ENCODE data around the gene METTL5. TPM values are rescaled to one million over a fixed set of nuclear protein-coding genes. Genes with fewer than 3 reads are reported as not detected.
A peak's percentile ranks its signal among the peaks of the same experiment; 100 is the strongest.
"Not testable (repeated sequence)": the region's sequence is repeated elsewhere in the genome, so short reads cannot be mapped to it uniquely, and the experiment has no call there.

Gene METTL5
- total RNA-seq: 10 to 100 TPM; 19.4 to 35.5 (median 20.8) TPM

DNA sequence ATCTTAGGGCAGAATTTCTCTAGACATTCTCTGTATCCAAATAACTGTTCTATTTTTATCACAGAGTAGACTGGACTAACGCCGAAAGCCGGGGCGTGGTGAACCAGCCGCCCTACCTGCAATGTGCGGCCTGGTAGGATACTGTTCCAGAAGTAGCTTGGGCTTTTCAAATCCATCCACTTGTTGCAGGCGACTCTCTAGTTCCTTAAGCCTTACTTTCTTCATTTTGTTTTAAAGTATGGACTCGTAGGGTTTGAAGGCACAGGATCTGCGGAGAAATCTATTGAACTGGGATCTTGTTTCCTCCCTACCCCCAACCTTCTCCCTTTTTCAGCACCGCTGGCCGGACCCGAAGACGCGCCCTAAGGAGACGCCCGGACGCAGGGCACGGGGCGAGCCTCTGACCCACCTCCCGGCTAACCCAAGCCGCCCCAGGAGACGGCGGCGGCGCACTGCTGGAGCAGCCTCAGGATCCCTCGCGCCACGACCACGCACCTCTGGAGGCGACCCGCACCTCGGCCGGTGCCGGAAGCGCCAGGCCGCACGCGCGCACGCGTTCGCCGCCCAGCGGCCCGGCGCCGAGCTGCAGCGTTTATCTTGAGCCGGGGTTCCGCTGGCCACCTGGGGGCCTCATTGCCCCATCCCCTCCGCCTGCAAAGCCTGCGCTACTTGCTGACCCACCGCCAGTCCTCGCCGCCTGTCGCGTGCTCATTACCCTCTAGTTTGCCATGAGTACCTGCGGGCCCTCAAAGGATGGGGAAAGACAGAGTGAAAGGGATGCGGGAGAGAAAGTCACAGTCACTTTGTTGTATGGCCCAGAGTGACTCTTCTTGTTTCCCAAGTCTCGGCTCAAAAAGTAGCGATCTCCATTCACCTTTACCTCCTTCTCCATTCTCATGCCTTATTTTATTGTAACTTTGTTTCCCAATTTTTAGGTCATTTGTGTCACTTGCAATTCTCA lies at the start of gene METTL5:
Gene METTL5 (minus strand): TSS at position 533 of the 961 bp plus-strand sequence. CDS start 308 bp downstream, at position 225.
- TF ChIP-seq, protein P1, sequence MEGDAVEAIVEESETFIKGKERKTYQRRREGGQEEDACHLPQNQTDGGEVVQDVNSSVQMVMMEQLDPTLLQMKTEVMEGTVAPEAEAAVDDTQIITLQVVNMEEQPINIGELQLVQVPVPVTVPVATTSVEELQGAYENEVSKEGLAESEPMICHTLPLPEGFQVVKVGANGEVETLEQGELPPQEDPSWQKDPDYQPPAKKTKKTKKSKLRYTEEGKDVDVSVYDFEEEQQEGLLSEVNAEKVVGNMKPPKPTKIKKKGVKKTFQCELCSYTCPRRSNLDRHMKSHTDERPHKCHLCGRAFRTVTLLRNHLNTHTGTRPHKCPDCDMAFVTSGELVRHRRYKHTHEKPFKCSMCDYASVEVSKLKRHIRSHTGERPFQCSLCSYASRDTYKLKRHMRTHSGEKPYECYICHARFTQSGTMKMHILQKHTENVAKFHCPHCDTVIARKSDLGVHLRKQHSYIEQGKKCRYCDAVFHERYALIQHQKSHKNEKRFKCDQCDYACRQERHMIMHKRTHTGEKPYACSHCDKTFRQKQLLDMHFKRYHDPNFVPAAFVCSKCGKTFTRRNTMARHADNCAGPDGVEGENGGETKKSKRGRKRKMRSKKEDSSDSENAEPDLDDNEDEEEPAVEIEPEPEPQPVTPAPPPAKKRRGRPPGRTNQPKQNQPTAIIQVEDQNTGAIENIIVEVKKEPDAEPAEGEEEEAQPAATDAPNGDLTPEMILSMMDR (IDR thresholded peaks at IDR 0.05): peak; percentile 89 to 98 (median 93)
- TF ChIP-seq POLR2A (IDR thresholded peaks at IDR 0.05): peak; percentile 64 to 70
- peaks cover 0 to 8% (median 0%) of the 10 kb centered on the region in 3 donors for H3K36me3 ChIP-seq
- H3K27me3 ChIP-seq: no peaks in the 10 kb centered on the region
- H3K27ac ChIP-seq: peak within 1 kb of the TSS; percentile 70 to 82 (median 78)
- peaks cover 0 to 39% (median 5%) of the 10 kb centered on the region in 4 donors for H3K4me1 ChIP-seq
- DNase-seq: peak; percentile 70 to 89 (median 88)
- no peaks in the 10 kb centered on the region for H3K9me3 ChIP-seq
- H3K4me3 ChIP-seq: peak within 1 kb of the TSS; percentile 71 to 92 (median 85)

DNA sequence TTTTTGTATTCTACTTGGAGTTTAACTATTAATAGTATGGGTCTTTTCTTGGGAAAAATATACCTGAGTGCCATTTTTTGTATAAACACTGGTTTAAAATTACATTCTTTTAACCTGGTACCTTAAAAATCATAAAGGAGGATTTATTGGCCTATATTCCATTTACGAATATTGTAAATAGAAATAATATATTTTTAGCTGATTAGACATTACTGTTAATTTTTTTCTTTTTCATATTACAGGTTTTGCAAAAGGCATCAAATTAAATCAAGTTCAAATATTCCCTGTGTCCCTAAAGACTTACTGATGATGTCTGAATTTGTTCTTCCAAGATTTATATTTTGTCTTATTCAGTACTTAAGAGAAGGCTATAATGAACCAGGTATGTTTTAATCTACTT lies 47.3 kb upstream of the METTL5 start:
- no peaks in the 10 kb centered on the region for H3K27me3 ChIP-seq
- H3K4me1 ChIP-seq: no peaks in the 10 kb centered on the region
- DNase-seq: no peak
- H3K27ac ChIP-seq: no peak overlapping the region
- no peak for TF ChIP-seq POLR2A (IDR thresholded peaks at IDR 0.05)
- TF ChIP-seq, protein P1 (IDR thresholded peaks at IDR 0.05): no peak
- H3K9me3 ChIP-seq: no peaks in the 10 kb centered on the region
- no peak overlapping the region for H3K4me3 ChIP-seq
- peaks cover 0 to 7% (median 0%) of the 10 kb centered on the region in 3 donors for H3K36me3 ChIP-seq

DNA sequence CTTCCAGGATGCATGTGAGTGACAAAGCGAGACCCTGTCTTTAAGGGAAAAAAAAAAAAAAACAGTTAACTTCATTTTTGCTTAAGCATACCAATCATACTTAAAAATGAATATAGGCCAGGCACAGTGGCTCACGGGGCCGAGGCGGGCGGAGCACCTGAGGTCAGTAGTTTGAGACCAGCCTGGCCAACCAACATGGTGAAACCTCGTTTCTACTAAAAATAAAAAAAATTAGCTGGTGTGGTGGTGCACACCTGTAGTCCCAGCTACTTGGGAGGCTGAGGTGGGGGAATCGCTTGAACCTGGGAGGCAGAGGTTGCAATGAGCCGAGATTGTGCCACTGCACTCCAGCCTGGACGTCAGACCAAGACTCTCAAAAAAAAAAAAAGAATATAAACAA lies 46.7 kb upstream of the METTL5 start:
- not testable (repeated sequence) for H3K27me3 ChIP-seq, H3K4me3 ChIP-seq, H3K9me3 ChIP-seq, DNase-seq, H3K27ac ChIP-seq, H3K36me3 ChIP-seq, H3K4me1 ChIP-seq

DNA sequence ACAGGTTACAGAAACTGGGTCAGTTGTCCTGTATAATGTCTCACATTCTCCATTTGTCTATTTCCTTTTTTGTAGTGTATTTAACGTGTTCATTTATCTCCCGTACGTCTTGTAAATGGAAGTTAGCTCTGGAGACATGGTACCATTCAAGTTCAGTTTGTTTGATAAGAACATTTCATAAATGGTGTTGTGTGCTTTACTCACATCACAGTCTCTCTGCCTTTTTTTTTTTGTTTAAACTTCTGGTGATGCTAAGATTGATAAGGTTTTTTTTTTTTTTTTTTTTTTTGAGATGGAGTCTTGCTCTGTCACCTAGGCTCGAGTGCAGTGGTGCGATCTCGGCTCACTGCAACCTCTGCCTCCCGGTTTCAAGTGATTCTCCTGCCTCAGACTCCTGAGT lies 44.2 kb upstream of the METTL5 start:
- H3K4me3 ChIP-seq: no peak overlapping the region
- no peaks in the 10 kb centered on the region for H3K4me1 ChIP-seq
- H3K9me3 ChIP-seq: no peaks in the 10 kb centered on the region
- TF ChIP-seq, protein P1 (IDR thresholded peaks at IDR 0.05): no peak
- no peak for DNase-seq
- no peaks in the 10 kb centered on the region for H3K36me3 ChIP-seq
- no peaks in the 10 kb centered on the region for H3K27me3 ChIP-seq
- no peak overlapping the region for H3K27ac ChIP-seq

DNA sequence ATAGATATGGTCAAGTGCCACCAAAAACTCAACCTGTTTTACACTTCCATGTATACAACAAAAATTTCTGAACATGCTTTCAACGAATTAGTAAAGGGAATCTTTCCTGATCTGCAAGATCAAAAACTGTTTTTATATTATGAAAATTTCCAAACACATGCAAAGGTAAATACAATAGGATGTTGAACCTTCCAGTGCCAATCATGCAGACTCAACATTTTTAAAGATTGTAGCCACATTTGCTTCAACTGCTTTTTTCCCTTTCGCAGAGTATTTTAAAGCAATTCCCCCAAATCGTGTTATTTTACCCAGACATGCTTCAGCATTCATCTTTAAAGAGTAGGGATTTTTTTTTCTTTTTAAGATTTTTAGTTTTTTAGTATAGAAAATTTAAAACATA lies 42.9 kb upstream of the METTL5 start:
- Histone ChIP-seq H3K4me3 (no peak overlapping the region), H3K4me1 (no peaks in the 10 kb centered on the region), H3K27me3 (no peaks in the 10 kb centered on the region), H3K9me3 (no peaks in the 10 kb centered on the region), H3K27ac (no peak overlapping the region), H3K36me3 (no peaks in the 10 kb centered on the region)
- no peak for TF ChIP-seq POLR2A (IDR thresholded peaks at IDR 0.05)
- TF ChIP-seq, protein P1 (IDR thresholded peaks at IDR 0.05): no peak
- no peak for DNase-seq

DNA sequence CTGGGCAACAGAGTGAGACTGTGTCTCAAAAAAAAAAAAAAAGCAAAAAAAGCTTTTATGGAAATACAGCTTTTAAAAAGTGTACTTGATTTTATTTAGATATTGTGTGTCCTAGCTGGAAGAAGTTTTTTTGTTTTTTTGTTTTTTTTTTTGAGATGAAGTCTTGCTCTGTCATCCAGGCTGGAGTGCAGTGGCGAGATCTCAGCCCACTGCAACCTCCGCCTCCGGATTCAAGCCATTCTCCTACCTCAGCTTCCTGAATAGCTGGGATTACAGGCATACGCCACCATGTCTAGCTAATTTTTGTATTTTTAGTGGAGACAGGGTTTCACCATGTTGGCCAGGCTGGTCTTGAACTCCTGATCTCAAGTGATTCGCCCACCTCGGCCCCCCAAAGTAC lies 41.5 kb upstream of the METTL5 start:
- not testable (repeated sequence) for H3K4me1 ChIP-seq, H3K9me3 ChIP-seq, H3K27me3 ChIP-seq, H3K36me3 ChIP-seq, H3K27ac ChIP-seq, DNase-seq, H3K4me3 ChIP-seq

Measured in Peyer's patch (tissue), 4 donors.